Lower leg skin (tissue), 4 donors: ENCODE data around the gene CNTF. TPM values are rescaled to one million over a fixed set of nuclear protein-coding genes. Genes with fewer than 3 reads are reported as not detected.

Source experiments
- DNase-seq, 2 donors: peaks; one replicate each; pipeline ENCODE4 v3.0.0-alpha.2; 2019; ENCODE audit warnings: low spot score in 2 of 2
- H3K4me3 ChIP-seq: fragments of 200-600 bp; sonication (generic); 2 replicates; pipeline ENCODE4 v1.5.1; 2017; ENCODE audit warnings: mild to moderate bottlenecking, low read depth; ENCODE audit not compliant: poor library complexity, severe bottlenecking
- POLR2A ChIP-seq, 2 donors: fragments of 450-650 bp; IDR thresholded peaks; one replicate each; pipeline ENCODE4 v1.6.1; 2016 to 2017; ENCODE audit warnings: antibody characterized with exemption in 2 of 2, mild to moderate bottlenecking in 1 of 2, moderate library complexity in 1 of 2
- WGBS, 2 donors: methylation state at CpG; one replicate each; pipeline ENCODE4 v1.1.5; 2018; 5-methylcytosine and 5-hydroxymethylcytosine counted together
- intact Hi-C: fragments of 100-400 bp; cut with DNase I; formaldehyde crosslinking; loops from one replicate; pipeline ENCODE4 v1.15.0; 2023; ENCODE audit warnings: low total_unique reads
- total RNA-seq, 4 donors: library from RNA; depleted of rRNA; stranded (reverse); fragments of >200 nt; gene quantifications; one replicate each; pipeline ENCODE4 v1.1.0, GENCODE V29; 2016
- TF ChIP-seq, protein P1 (sequence below), 3 donors: fragments of 450-650 bp; IDR thresholded peaks; one replicate each; pipeline ENCODE4 v1.5.1; 2016; ENCODE audit warnings: antibody characterized with exemption in 3 of 3, mild to moderate bottlenecking in 3 of 3, moderate library complexity in 2 of 3

CNTF gene
- total RNA-seq, 4 donors from 2014 or later = 0.89 to 2.3 (median 1.6) TPM

DNA sequence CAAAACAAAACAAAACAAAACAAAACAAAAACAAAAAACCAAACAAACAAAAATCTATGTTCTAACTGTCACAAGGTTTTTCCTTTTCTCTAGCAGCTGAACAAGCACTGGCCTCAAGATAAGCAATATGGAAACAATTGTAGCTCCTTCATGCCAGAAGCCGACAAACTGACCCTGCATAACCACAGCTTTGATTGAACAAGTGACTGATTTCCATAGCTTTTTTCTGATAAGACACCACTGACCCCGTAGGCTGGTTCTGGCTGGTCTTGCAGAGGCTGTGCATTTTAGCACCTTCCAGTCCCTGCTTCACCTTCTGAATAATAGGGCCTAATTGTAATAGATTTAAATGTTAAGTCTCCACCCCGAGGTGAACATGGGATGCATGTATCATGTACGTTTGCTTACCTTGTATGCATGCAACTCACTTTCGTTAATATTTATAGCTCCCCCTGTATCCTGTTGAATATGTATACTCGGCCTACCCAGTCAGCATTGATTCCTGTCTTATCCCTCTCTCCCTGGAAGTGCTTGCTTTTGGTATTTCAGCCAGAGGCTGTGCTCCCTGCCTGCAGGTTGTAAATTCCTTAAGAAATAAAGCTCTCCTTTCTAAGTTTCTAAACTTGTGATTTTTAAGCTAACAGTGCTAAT lies 49.6 kb downstream of the CNTF start:
- no peak overlapping the region for H3K4me3 ChIP-seq
- WGBS, 2 donors = 71 to 75% methylated on average over 6 of the region's 6 CpGs
- DNase-seq = no peak
- intact Hi-C loops = no loop called here
- TF ChIP-seq, protein P1, sequence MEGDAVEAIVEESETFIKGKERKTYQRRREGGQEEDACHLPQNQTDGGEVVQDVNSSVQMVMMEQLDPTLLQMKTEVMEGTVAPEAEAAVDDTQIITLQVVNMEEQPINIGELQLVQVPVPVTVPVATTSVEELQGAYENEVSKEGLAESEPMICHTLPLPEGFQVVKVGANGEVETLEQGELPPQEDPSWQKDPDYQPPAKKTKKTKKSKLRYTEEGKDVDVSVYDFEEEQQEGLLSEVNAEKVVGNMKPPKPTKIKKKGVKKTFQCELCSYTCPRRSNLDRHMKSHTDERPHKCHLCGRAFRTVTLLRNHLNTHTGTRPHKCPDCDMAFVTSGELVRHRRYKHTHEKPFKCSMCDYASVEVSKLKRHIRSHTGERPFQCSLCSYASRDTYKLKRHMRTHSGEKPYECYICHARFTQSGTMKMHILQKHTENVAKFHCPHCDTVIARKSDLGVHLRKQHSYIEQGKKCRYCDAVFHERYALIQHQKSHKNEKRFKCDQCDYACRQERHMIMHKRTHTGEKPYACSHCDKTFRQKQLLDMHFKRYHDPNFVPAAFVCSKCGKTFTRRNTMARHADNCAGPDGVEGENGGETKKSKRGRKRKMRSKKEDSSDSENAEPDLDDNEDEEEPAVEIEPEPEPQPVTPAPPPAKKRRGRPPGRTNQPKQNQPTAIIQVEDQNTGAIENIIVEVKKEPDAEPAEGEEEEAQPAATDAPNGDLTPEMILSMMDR (IDR thresholded peaks at IDR 0.05) = no peak
- TF ChIP-seq POLR2A (IDR thresholded peaks at IDR 0.05) = no peak

DNA sequence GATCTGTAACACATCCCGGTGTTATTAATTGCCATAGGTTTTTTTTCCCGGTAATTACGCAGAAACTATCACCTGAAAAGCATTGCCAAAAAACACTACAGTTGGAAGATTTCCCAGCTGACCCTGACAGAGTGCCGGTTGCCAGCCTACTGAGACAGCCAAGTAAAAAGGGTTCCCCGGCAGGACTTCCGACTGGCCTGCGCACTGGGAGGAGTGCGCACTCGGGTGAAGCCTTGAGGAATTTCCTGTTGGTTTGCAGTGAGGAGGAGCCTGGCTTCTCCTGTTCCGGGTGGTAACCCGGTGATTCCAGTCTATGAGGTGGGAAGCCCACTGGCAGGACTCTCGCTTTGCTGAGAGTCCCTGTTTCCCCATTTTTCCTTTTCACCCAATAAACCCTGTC lies 52.1 kb downstream of the CNTF start:
- intact Hi-C loops = no loop called here
- 78 to 84% methylated on average over 12 of the region's 12 CpGs for WGBS, 2 donors
- TF ChIP-seq, protein P1 (IDR thresholded peaks at IDR 0.05) = no peak
- no peak for TF ChIP-seq POLR2A (IDR thresholded peaks at IDR 0.05)

More for the DNA sequence above, 52.1 kb downstream of the CNTF start:
- no peak overlapping the region for H3K4me3 ChIP-seq
- no peak for DNase-seq

Other genes starting within 250 kb of the CNTF start
- not detected for gene OR5B3, start 215.8 kb upstream of the CNTF start, total RNA-seq
- gene OR5B2, start 194.5 kb upstream of the CNTF start, total RNA-seq = not detected
- not detected for gene OR5B12, start 180.4 kb upstream of the CNTF start, total RNA-seq
- gene OR5B21, start 114.6 kb upstream of the CNTF start, total RNA-seq = not detected
- gene LPXN, start 46.8 kb upstream of the CNTF start, total RNA-seq = 1 to 10 TPM; 4.1 to 7.7 (median 5.4) TPM
- 10 to 100 TPM; 46.4 to 58.4 (median 51.7) TPM for gene ZFP91, start 43.6 kb upstream of the CNTF start, total RNA-seq
- under 1 TPM in 1 of 4 donors, not detected in 3; 0.17 TPM for gene GLYAT, start 109.3 kb downstream of the CNTF start, total RNA-seq
- gene GLYATL2, start 222.0 kb downstream of the CNTF start, total RNA-seq = 1 to 10 TPM in 2 of 4 donors, under 1 TPM in 1, not detected in 1; 0.61 to 2.3 (median 1.9) TPM